Neural progenitor cell (in vitro differentiated cells): ENCODE results near the gene NOM1.

Experiments
- EZH2 ChIP-seq: fragments of 200-600 bp; sonication (generic); IDR thresholded peaks from 2 replicates; pipeline ENCODE4 v1.6.1; 2017; ENCODE audit warnings: antibody characterized with exemption, mild to moderate bottlenecking, moderate library complexity
- TF ChIP-seq, protein P1 (sequence below): fragments of 200-600 bp; sonication (generic); IDR thresholded peaks from 2 replicates; pipeline ENCODE4 v1.5.1; 2017; ENCODE audit warnings: antibody characterized with exemption, mild to moderate bottlenecking

DNA sequence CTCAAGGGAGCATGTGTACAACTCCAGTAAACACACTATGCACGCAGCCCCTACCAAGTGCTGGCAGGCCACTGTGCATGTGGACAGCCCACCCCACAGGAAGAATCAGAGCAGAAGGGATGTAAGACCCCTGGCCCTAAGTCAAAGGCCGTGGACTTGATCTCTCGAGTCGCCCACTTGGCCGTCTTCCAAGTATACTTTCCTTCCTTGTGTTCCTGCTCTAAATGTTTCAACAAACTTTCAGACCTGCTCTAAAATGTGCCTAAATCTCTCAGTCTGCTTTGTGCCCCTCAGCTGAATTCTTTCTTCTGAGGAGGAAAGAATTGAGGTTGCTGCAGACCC is 21.1 kb upstream of the NOM1 start:
- TF ChIP-seq, protein P1, sequence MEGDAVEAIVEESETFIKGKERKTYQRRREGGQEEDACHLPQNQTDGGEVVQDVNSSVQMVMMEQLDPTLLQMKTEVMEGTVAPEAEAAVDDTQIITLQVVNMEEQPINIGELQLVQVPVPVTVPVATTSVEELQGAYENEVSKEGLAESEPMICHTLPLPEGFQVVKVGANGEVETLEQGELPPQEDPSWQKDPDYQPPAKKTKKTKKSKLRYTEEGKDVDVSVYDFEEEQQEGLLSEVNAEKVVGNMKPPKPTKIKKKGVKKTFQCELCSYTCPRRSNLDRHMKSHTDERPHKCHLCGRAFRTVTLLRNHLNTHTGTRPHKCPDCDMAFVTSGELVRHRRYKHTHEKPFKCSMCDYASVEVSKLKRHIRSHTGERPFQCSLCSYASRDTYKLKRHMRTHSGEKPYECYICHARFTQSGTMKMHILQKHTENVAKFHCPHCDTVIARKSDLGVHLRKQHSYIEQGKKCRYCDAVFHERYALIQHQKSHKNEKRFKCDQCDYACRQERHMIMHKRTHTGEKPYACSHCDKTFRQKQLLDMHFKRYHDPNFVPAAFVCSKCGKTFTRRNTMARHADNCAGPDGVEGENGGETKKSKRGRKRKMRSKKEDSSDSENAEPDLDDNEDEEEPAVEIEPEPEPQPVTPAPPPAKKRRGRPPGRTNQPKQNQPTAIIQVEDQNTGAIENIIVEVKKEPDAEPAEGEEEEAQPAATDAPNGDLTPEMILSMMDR: no peak
- TF ChIP-seq EZH2: no peak
